Measurements from ENCODE around the gene YY1.

- TF ChIP-seq JUNB (IDR thresholded peaks at IDR 0.05; ENCODE audit: unreplicated experiment) (no peak), POLR2AphosphoS5 (IDR thresholded peaks at IDR 0.05; ENCODE audit: low read depth) (no peak), CTCF (conservative IDR thresholded peaks at IDR 0.05; ENCODE audit: low read depth in 2 of 2) (no peak), CREB1 (CRISPR knock-in tag; IDR thresholded peaks at IDR 0.05; ENCODE audit: low read depth) (no peak), EZH2 (IDR thresholded peaks at IDR 0.05; ENCODE audit: low read depth, unreplicated experiment) (no peak)
- TF ChIP-seq, protein P1, sequence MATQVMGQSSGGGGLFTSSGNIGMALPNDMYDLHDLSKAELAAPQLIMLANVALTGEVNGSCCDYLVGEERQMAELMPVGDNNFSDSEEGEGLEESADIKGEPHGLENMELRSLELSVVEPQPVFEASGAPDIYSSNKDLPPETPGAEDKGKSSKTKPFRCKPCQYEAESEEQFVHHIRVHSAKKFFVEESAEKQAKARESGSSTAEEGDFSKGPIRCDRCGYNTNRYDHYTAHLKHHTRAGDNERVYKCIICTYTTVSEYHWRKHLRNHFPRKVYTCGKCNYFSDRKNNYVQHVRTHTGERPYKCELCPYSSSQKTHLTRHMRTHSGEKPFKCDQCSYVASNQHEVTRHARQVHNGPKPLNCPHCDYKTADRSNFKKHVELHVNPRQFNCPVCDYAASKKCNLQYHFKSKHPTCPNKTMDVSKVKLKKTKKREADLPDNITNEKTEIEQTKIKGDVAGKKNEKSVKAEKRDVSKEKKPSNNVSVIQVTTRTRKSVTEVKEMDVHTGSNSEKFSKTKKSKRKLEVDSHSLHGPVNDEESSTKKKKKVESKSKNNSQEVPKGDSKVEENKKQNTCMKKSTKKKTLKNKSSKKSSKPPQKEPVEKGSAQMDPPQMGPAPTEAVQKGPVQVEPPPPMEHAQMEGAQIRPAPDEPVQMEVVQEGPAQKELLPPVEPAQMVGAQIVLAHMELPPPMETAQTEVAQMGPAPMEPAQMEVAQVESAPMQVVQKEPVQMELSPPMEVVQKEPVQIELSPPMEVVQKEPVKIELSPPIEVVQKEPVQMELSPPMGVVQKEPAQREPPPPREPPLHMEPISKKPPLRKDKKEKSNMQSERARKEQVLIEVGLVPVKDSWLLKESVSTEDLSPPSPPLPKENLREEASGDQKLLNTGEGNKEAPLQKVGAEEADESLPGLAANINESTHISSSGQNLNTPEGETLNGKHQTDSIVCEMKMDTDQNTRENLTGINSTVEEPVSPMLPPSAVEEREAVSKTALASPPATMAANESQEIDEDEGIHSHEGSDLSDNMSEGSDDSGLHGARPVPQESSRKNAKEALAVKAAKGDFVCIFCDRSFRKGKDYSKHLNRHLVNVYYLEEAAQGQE (IDR thresholded peaks at IDR 0.05; ENCODE audit: unreplicated experiment): no peak
These were observed 36.3 kb downstream of the YY1 start for GRCh38 chr14:100275214-100275613.
